Mammary epithelial cell (primary cell): ENCODE measurements around the gene INPP4B.

Experiments
- EZH2 ChIP-seq: IDR thresholded peaks from 2 replicates; pipeline ENCODE4 v1.6.1; 2012; ENCODE audit warnings: low read length, inconsistent platforms, borderline replicate concordance
- TF ChIP-seq, protein P1 (sequence below), 2 donors: IDR thresholded peaks in 1 of 2; conservative IDR thresholded peaks in 1 of 2; 2 replicates each; pipeline ENCODE4 v1.5.1; 2011 to 2012; ENCODE audit warnings: inconsistent platforms in 2 of 2, low read length in 2 of 2, mild to moderate bottlenecking in 2 of 2, control low read depth in 1 of 2, low read depth in 1 of 2; ENCODE audit not compliant: insufficient read depth in 1 of 2; ENCODE audit errors: extremely low read depth in 1 of 2

DNA sequence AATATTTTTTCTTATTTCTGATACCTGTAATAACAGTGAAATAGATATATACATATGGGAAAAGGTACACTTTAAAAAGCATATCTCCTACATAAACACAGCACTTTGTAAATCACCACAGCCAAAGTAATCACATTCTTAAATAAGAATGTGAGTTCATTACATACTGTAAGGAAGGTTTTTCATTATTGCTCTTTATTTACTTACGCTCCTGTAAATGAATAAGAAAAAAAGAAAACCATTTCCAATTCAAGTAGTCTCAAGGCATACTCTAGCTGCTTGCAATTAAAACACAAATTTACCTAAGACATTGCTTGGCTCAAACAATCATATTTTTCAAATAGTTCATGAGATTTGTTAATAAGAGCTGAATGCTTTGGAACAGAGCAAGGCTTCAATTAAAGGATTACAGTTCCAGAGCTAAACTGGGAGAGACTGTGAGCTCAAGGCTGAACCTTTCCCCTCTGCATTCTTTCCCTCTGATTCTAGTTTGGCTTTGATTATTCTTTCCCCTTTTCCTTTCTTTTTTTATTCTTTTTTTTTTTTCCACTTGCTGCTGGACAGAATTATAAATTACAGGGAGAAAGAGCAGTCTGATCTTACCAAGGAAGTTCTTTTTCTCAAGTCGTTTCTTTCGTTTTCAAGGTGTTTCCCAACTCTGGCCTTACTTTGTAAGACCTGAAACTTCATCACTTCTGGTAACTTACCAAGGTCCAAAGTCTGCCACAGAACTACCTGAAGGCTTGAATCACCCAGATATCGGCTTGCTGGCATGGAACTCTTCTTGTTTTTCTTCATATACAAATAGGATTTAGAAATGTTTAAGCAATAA, 278.3 kb downstream of the INPP4B start:
- TF ChIP-seq, protein P1, sequence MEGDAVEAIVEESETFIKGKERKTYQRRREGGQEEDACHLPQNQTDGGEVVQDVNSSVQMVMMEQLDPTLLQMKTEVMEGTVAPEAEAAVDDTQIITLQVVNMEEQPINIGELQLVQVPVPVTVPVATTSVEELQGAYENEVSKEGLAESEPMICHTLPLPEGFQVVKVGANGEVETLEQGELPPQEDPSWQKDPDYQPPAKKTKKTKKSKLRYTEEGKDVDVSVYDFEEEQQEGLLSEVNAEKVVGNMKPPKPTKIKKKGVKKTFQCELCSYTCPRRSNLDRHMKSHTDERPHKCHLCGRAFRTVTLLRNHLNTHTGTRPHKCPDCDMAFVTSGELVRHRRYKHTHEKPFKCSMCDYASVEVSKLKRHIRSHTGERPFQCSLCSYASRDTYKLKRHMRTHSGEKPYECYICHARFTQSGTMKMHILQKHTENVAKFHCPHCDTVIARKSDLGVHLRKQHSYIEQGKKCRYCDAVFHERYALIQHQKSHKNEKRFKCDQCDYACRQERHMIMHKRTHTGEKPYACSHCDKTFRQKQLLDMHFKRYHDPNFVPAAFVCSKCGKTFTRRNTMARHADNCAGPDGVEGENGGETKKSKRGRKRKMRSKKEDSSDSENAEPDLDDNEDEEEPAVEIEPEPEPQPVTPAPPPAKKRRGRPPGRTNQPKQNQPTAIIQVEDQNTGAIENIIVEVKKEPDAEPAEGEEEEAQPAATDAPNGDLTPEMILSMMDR (conservative IDR thresholded peaks at IDR 0.05 in 1 of 2, IDR thresholded peaks at IDR 0.05 in 1 of 2; ENCODE audit: extremely low read depth in 1 of 2, insufficient read depth in 1 of 2, low read depth in 1 of 2, low read length in 2 of 2): no peak
- TF ChIP-seq EZH2: no peak
